22Rv1 (cell line): ENCODE measurements around the gene ZNF827.

Experiments used
- ZFX ChIP-seq: fragments of 450-650 bp; IDR thresholded peaks from 2 replicates; pipeline ENCODE4 v1.6.1; 2017; ENCODE audit warnings: antibody characterized with exemption, borderline replicate concordance
- TF ChIP-seq, protein P1 (sequence below): fragments of 450-650 bp; IDR thresholded peaks from 2 replicates; pipeline ENCODE4 v1.5.1; 2017; ENCODE audit warnings: mild to moderate bottlenecking

DNA sequence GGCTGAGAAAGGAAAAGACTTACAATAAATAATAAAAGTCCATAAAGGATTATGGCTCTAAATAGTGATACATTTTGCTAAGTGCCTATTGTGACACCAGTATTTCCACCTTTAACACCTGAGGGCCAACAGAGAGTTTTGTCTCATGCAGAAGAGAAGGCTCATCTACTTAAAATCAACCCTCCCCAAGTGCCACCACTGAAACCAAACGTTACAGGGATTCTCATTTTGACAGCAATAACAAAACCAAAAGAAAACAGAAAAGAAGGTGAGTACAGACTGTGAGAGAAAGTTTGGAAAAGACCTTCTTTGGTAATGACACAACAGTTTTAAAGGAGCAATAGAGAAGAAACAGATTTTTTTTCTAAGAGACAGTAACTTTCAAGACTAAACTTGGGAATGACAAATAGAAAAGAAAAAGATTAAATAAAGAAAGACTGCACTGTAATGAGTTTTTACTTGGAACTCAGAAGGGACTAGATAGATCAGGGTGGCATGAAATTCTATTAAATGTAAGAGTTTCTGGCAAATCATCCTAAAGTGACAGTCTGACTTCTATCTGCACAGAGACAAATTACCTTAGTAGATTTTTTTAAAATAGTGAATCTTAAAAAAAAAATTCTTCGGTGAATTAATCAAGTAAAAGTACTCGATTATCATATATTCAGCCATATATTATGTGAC, 109.7 kb downstream of the ZNF827 start:
- TF ChIP-seq, protein P1, sequence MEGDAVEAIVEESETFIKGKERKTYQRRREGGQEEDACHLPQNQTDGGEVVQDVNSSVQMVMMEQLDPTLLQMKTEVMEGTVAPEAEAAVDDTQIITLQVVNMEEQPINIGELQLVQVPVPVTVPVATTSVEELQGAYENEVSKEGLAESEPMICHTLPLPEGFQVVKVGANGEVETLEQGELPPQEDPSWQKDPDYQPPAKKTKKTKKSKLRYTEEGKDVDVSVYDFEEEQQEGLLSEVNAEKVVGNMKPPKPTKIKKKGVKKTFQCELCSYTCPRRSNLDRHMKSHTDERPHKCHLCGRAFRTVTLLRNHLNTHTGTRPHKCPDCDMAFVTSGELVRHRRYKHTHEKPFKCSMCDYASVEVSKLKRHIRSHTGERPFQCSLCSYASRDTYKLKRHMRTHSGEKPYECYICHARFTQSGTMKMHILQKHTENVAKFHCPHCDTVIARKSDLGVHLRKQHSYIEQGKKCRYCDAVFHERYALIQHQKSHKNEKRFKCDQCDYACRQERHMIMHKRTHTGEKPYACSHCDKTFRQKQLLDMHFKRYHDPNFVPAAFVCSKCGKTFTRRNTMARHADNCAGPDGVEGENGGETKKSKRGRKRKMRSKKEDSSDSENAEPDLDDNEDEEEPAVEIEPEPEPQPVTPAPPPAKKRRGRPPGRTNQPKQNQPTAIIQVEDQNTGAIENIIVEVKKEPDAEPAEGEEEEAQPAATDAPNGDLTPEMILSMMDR, result no peak
- TF ChIP-seq ZFX, result no peak
